Keratinocyte (primary cell): Measurements from ENCODE around the gene NCOA6. TPM values are rescaled to one million over a fixed set of nuclear protein-coding genes. Genes with fewer than 3 reads are reported as not detected.
A peak's percentile ranks its signal among the peaks of the same experiment; 100 is the strongest.

Experiments
- DNase-seq: peaks from one replicate; pipeline ENCODE4 v3.0.0-alpha.2; 2011; ENCODE audit warnings: low read depth, missing footprints, low spot score
- FAIRE-seq: peaks from 2 replicates; lab custom pipeline; 2011; peaks lifted over from hg19 to GRCh38; lab: Jason Lieb, UNC
- H2AFZ ChIP-seq: 2 replicates; pipeline ENCODE4 v1.6.0; 2012; ENCODE audit warnings: low read length, control low read depth, inconsistent platforms; ENCODE audit not compliant: control insufficient read depth
- H3K27ac ChIP-seq: 2 replicates; pipeline ENCODE4 v1.5.1; 2011; ENCODE audit warnings: low read length; ENCODE audit not compliant: control insufficient read depth, insufficient read depth
- H3K27me3 ChIP-seq: 3 replicates; pipeline ENCODE4 v1.6.0; 2011; ENCODE audit warnings: low read length; ENCODE audit not compliant: control insufficient read depth, insufficient read depth; ENCODE audit errors: extremely low read depth
- H3K36me3 ChIP-seq, 2 experiments: 2 replicates in 1 of 2; 3 replicates in 1 of 2; pipeline ENCODE4 v1.5.1; 2011; ENCODE audit warnings: low read length in 2 of 2, mild to moderate bottlenecking in 1 of 2; ENCODE audit not compliant: control insufficient read depth in 2 of 2, insufficient read depth in 2 of 2; ENCODE audit errors: extremely low read depth in 1 of 2
- H3K4me1 ChIP-seq: 3 replicates; pipeline ENCODE4 v1.5.1; 2011; ENCODE audit warnings: low read length; ENCODE audit not compliant: control insufficient read depth, insufficient read depth; ENCODE audit errors: extremely low read depth
- H3K4me2 ChIP-seq: 3 replicates; pipeline ENCODE4 v1.6.0; 2011; ENCODE audit warnings: low read depth, low read length; ENCODE audit not compliant: control insufficient read depth, insufficient read depth; ENCODE audit errors: extremely low read depth
- H3K4me3 ChIP-seq, 3 experiments: fragments of 200-600 bp in 1 of 3; sonication (generic) in 1 of 3; 2 replicates in 2 of 3; 3 replicates in 1 of 3; pipeline ENCODE4 v1.5.1; 2011 to 2016; ENCODE audit warnings: low read length in 3 of 3, mild to moderate bottlenecking in 3 of 3, control low read depth in 2 of 3, inconsistent platforms in 1 of 3, low read depth in 1 of 3, mixed read lengths in 1 of 3, mixed run types in 1 of 3, moderate library complexity in 1 of 3; ENCODE audit not compliant: control insufficient read depth in 2 of 3, insufficient read depth in 2 of 3; ENCODE audit errors: extremely low read depth in 1 of 3
- H3K79me2 ChIP-seq: 2 replicates; pipeline ENCODE4 v1.6.0; 2012; ENCODE audit warnings: low read length; ENCODE audit not compliant: control insufficient read depth, insufficient read depth
- H3K9ac ChIP-seq: 3 replicates; pipeline ENCODE4 v1.6.0; 2011; ENCODE audit warnings: low read length; ENCODE audit not compliant: control insufficient read depth, insufficient read depth; ENCODE audit errors: extremely low read depth
- H3K9me1 ChIP-seq: 3 replicates; pipeline ENCODE4 v1.6.0; 2011; ENCODE audit warnings: low read length; ENCODE audit not compliant: control insufficient read depth, insufficient read depth; ENCODE audit errors: extremely low read depth
- H3K9me3 ChIP-seq: 2 replicates; pipeline ENCODE4 v1.5.1; 2012; ENCODE audit warnings: low read depth, low read length; ENCODE audit not compliant: control insufficient read depth
- H4K20me1 ChIP-seq: 3 replicates; pipeline ENCODE4 v1.6.0; 2011; ENCODE audit warnings: low read length; ENCODE audit not compliant: control insufficient read depth, insufficient read depth; ENCODE audit errors: extremely low read depth
- EZH2 ChIP-seq: IDR thresholded peaks from one replicate; pipeline ENCODE4 v1.6.1; 2012; ENCODE audit warnings: inconsistent platforms, mild to moderate bottlenecking, low read length, moderate library complexity
- dilution Hi-C: fragments of 300-500 bp; cut with MboI; formaldehyde crosslinking; loops from one replicate; pipeline ENCODE4 v1.7.0; 2020; ENCODE audit warnings: low sequenced_read_pairs; ENCODE audit not compliant: extremely low pct_ligation_motif_present
- polyA plus RNA-seq, 5 experiments: library from polyadenylated mRNA; depleted of rRNA in 3 of 5; stranded (reverse) in 3 of 5; stranded (forward) in 1 of 5; unstranded in 1 of 5; fragments of >200 nt; gene quantifications; 1 replicate in 1 of 5; 2 replicates in 3 of 5; 3 replicates in 1 of 5; pipeline versions ENCODE4 v1.2.1 to v1.2.3, GENCODE V29; 2011 to 2012; ENCODE audit warnings: missing spikeins in 2 of 5, low read depth in 1 of 5, low replicate concordance in 1 of 5
- TF ChIP-seq, protein P1 (sequence below), 3 experiments: IDR thresholded peaks in 1 of 3; conservative IDR thresholded peaks in 1 of 3; optimal IDR thresholded peaks in 1 of 3; 2 replicates in 2 of 3; 3 replicates in 1 of 3; pipeline versions ENCODE3 to v1.5.1; 2011; ENCODE audit warnings: low read length in 3 of 3, mild to moderate bottlenecking in 3 of 3, moderate library complexity in 2 of 3, control low read depth in 1 of 3, inconsistent platforms in 1 of 3; ENCODE audit not compliant: insufficient read depth in 2 of 3; ENCODE audit errors: extremely low read depth in 1 of 3

NCOA6 gene
- polyA plus RNA-seq, 1 donor (not counting 4 experiments of a cell fraction or from before 2014, with no cell fraction given) = 13.3 TPM

DNA sequence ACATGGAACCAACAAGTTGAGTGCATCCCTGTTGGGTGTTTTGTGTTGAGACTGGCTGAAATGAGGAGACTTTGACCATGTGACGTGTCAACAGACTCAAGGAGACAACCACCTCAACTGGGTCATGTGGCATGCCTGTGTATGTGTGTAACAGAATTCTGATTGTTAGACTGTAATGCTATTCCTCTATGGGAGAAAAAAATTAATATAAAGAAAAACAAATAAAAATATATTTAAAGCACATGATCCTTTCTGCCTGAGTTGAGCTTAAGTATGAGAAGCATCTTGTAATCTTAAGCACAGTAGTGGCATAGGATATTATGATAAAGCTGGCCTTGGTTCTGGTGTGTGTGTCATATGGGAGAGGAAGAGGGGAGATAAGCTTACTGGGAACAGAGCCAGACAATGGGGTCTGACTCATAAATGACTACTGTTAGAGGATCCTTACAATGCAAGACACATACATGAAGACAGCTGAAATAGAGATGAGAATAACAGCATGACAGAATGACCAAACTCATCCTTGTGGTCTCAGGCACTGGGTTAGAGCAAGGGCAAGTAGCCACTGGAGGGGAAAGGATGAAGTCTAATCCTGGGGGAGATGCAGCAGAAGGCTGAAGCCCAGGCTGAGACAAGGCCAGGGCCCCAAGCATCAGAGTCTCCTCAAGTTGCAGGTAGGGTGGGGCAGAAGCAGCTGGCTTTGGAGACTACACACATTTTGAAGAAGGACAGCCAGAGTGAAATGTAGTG lies 112.1 kb downstream of the NCOA6 start:
- Histone ChIP-seq H3K27me3 (no peaks in the 10 kb centered on the region), H3K9ac (no peak overlapping the region), H2AFZ (no peak overlapping the region), H3K9me3 (no peaks in the 10 kb centered on the region), H3K27ac (peak overlapping the region; percentile 31), H3K36me3 (peaks cover 4 to 14% of the 10 kb centered on the region in 2 experiments), H3K4me2 (peak overlapping the region; percentile 27), H3K4me1 (peaks cover 21% of the 10 kb centered on the region), H4K20me1 (peaks cover 14% of the 10 kb centered on the region), H3K9me1 (peaks cover 5% of the 10 kb centered on the region), H3K4me3 (no peak overlapping the region), H3K79me2 (no peaks in the 10 kb centered on the region)
- dilution Hi-C loops = no loop called here
- TF ChIP-seq, protein P1, sequence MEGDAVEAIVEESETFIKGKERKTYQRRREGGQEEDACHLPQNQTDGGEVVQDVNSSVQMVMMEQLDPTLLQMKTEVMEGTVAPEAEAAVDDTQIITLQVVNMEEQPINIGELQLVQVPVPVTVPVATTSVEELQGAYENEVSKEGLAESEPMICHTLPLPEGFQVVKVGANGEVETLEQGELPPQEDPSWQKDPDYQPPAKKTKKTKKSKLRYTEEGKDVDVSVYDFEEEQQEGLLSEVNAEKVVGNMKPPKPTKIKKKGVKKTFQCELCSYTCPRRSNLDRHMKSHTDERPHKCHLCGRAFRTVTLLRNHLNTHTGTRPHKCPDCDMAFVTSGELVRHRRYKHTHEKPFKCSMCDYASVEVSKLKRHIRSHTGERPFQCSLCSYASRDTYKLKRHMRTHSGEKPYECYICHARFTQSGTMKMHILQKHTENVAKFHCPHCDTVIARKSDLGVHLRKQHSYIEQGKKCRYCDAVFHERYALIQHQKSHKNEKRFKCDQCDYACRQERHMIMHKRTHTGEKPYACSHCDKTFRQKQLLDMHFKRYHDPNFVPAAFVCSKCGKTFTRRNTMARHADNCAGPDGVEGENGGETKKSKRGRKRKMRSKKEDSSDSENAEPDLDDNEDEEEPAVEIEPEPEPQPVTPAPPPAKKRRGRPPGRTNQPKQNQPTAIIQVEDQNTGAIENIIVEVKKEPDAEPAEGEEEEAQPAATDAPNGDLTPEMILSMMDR (optimal IDR thresholded peaks at IDR 0.05 in 1 of 3, IDR thresholded peaks at IDR 0.05 in 1 of 3, conservative IDR thresholded peaks at IDR 0.05 in 1 of 3; ENCODE audit: extremely low read depth in 1 of 3, insufficient read depth in 2 of 3, low read length in 3 of 3) = no peak
- no peak for TF ChIP-seq EZH2
- DNase-seq = peak; percentile 74
- peak; percentile 65 for FAIRE-seq

DNA sequence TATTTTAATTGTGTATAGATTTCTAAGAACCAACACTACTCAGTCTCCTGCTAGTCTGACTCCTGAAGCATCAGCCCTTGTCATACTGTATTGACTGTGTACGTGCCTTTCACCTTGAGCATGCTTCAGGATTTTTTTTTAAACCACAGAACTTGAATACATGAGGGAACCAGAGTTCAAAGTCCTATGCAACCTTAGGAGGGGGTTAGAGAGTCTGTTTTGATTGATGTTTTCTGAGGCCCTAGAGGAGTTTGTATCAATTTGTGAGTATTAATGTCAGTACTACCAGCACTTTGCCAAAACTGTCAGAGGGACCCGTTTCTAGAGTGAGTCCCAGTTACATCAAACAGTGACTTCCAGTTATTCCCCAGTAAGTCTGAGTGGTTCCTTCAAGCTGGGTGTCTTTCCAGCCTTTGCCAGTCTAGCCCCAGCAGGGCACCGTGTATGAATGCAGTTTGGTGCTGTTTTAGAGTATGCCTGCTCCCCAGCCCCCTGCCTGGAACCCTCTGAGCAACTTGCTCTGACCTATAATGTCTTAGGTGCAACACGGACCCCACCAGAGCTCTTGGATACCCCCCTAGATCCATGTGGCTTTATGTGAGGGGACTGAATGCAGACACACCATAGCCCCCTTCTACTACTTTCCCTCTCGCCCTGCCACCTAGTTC lies 112.8 kb downstream of the NCOA6 start:
- Histone ChIP-seq H4K20me1 (peaks cover 14% of the 10 kb centered on the region), H3K9ac (no peak overlapping the region), H3K79me2 (no peaks in the 10 kb centered on the region), H3K27ac (no peak overlapping the region), H3K27me3 (no peaks in the 10 kb centered on the region), H3K9me1 (peaks cover 5% of the 10 kb centered on the region), H2AFZ (no peak overlapping the region), H3K4me1 (peaks cover 21% of the 10 kb centered on the region), H3K4me3 (no peak overlapping the region), H3K9me3 (no peaks in the 10 kb centered on the region), H3K4me2 (peak overlapping the region; percentile 27), H3K36me3 (peaks cover 4 to 11% of the 10 kb centered on the region in 2 experiments)
- FAIRE-seq (no peak), DNase-seq (no peak)
- dilution Hi-C loops = no loop called here
- no peak for TF ChIP-seq EZH2
- TF ChIP-seq, protein P1 (optimal IDR thresholded peaks at IDR 0.05 in 1 of 3, IDR thresholded peaks at IDR 0.05 in 1 of 3, conservative IDR thresholded peaks at IDR 0.05 in 1 of 3; ENCODE audit: extremely low read depth in 1 of 3, insufficient read depth in 2 of 3, low read length in 3 of 3) = no peak
